D721Med (cell line): ENCODE measurements around the gene TMEM214.

Experiments
- DNase-seq: peaks from one replicate; pipeline ENCODE4 v3.0.0; 2011; ENCODE audit warnings: low spot score; ENCODE audit not compliant: insufficient read length
- FAIRE-seq: peaks from 2 replicates; lab custom pipeline; 2011; peaks lifted over from hg19 to GRCh38; lab: Jason Lieb, UNC
- TF ChIP-seq, protein P1 (sequence below): IDR thresholded peaks from 2 replicates; pipeline ENCODE4 v1.5.1; 2012; ENCODE audit warnings: mild to moderate bottlenecking, control low read depth; ENCODE audit not compliant: insufficient read depth; ENCODE audit errors: missing control alignments

TMEM214 gene

DNA sequence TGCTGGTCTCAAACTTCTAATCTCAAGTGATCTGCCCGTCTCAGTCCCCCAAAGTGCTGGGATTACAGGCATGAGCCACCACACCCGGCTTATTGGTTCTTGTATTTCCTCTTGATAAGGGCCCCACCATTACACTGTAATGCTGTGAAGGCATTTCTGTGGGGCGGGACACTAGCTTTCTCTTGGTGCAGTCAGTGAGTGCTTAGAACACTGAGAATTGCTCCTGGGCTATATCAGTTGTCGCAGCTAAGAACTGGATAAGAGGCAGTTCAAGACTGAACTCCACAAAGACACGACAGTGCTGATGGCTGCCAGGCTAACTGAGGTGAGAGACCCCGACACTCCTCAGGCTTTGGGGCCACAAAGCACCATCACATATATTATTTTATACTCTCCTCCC, 55.9 kb downstream of the TMEM214 start:
- TF ChIP-seq, protein P1, sequence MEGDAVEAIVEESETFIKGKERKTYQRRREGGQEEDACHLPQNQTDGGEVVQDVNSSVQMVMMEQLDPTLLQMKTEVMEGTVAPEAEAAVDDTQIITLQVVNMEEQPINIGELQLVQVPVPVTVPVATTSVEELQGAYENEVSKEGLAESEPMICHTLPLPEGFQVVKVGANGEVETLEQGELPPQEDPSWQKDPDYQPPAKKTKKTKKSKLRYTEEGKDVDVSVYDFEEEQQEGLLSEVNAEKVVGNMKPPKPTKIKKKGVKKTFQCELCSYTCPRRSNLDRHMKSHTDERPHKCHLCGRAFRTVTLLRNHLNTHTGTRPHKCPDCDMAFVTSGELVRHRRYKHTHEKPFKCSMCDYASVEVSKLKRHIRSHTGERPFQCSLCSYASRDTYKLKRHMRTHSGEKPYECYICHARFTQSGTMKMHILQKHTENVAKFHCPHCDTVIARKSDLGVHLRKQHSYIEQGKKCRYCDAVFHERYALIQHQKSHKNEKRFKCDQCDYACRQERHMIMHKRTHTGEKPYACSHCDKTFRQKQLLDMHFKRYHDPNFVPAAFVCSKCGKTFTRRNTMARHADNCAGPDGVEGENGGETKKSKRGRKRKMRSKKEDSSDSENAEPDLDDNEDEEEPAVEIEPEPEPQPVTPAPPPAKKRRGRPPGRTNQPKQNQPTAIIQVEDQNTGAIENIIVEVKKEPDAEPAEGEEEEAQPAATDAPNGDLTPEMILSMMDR, result no peak
- DNase-seq (no peak), FAIRE-seq (no peak)

GRCh38 chr2:27089111-27089954, 56.6 kb downstream of the TMEM214 start:
- TF ChIP-seq, protein P1, result no peak
- no peak for DNase-seq
- no peak for FAIRE-seq
